Activated T-helper 17 cell treated with anti-CD3 and anti-CD28 coated beads, Interleukin-2, amount 50 U/mL, for 72 hours (primary cell): ENCODE measurements around the gene ZNF365. TPM values are rescaled to one million over a fixed set of nuclear protein-coding genes. Genes with fewer than 3 reads are reported as not detected.
"Not testable (repeated sequence)": the region's sequence is repeated elsewhere in the genome, so short reads cannot be mapped to it uniquely, and the experiment has no call there.

ENCODE experiments used
- ATAC-seq: fragments of 150-1000 bp; cut with Tn5 transposase; replicated peaks from 2 replicates; pipeline ENCODE4 v1.10.0; 2021; ENCODE audit warnings: mild to moderate bottlenecking, moderate library complexity
- H3K27ac Mint-ChIP-seq: one replicate; pipeline ENCODE4 v1.8.0; 2022; ENCODE audit warnings: mixed read lengths
- H3K27me3 Mint-ChIP-seq: one replicate; pipeline ENCODE4 v1.8.0; 2022; ENCODE audit warnings: mixed read lengths
- H3K36me3 Mint-ChIP-seq: one replicate; pipeline ENCODE4 v1.8.0; 2022; ENCODE audit warnings: low read depth, mild to moderate bottlenecking, mixed read lengths
- H3K4me1 Mint-ChIP-seq: one replicate; pipeline ENCODE4 v1.8.0; 2022; ENCODE audit warnings: mixed read lengths
- H3K4me3 Mint-ChIP-seq: one replicate; pipeline ENCODE4 v1.8.0; 2022; ENCODE audit warnings: mild to moderate bottlenecking, mixed read lengths
- H3K9me3 Mint-ChIP-seq: one replicate; pipeline ENCODE4 v1.8.0; 2022; ENCODE audit warnings: mixed read lengths
- total RNA-seq, 2 donors: library from RNA; stranded (reverse); gene quantifications; one replicate each; pipeline ENCODE4 v1.2.3, GENCODE V29; 2022

The ZNF365 gene
- total RNA-seq, 2 donors from 2014 or later, result 0.15 to 0.19 TPM

DNA sequence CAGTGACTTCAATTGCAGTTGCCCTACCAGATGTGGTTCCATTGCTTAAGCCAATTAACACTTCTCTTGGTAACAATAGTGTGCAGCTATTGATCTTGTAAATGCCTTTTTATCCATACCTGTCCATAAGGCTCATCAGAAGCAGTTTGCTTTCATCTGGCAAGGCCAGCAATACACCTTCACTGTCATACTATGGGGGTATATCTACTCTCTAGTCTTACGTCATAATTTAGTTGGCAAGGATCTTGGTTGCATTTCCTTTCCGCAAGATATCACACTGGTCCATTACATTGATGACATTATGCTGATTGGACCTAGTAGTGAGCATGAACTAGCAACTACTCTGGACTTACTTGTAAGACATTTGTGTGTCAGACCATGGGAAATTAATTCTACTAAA, 17.7 kb upstream of the ZNF365 start:
- Mint-ChIP-seq H3K36me3 (no peaks in the 10 kb centered on the region), H3K27ac (no peak overlapping the region), H3K9me3 (peaks cover 5% of the 10 kb centered on the region), H3K4me3 (no peak overlapping the region), H3K4me1 (no peaks in the 10 kb centered on the region), H3K27me3 (no peaks in the 10 kb centered on the region)
- ATAC-seq, result no peak

GRCh38 chr10:62358151-62358550, 16.0 kb upstream of the ZNF365 start:
- H3K4me1 Mint-ChIP-seq, H3K9me3 Mint-ChIP-seq, H3K36me3 Mint-ChIP-seq, H3K27ac Mint-ChIP-seq, H3K4me3 Mint-ChIP-seq, H3K27me3 Mint-ChIP-seq: not testable (repeated sequence)
- ATAC-seq, result peak; percentile 71

DNA sequence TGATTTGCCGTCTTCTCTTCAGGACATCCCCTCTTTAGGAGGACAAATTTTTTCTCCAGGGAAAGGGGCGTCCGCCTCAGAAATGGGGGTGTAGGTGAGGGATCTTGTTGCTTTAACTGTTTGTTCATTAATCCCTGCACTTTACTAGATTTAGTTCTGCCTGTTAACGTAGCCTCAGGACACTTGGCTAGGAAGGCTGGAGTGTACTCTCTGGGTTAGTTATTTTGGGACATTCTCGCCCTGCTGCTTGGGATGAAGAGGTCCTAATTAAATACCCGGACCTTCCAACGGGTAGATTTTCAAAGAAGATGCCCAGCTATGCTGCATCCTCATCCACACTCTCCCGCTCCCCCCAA, 552 bp upstream of the ZNF365 start:
- no peak for ATAC-seq
- Mint-ChIP-seq H3K27me3 (peaks cover 11% of the 10 kb centered on the region), H3K36me3 (no peaks in the 10 kb centered on the region)

DNA sequence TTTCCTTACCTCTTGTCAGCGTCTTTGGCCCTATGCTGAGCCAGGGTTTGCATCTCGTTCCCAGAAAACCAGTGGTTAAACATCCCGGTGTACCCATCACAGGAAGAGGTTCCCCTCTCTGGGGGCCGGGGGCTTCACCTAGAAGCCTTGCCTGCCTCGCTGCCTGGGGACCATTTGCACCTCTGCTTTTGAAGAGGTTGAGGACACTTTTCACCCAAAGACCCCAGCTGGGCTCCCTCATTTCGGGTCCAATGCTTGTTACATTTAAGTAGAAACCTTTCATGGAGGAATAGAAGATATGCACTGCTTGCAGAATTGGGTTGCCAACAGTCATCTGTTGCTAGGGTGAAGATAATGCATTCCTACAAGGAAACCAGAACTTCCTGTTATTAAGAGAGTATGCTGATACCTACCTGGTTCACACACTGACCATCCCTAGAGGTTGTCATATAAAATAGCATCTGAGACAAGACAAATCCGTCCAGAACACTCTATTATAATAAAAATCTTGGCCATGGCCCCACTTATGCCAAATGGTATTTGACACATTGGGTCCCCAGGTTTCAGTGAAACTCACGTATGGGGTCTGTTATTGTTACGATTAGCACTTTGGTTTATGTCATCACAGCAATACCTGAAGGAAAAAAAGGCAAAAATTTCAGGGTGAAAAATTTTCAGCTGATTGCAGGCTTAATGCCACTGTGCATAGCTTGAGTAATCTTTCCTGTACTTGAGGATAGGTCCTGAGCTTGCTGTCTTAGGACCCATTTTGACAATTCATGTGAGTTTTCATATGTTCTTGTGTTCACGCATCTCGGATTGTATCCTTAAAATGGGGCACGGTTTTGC, 917 bp downstream of the ZNF365 start:
- ATAC-seq, result no peak
- H3K4me3 Mint-ChIP-seq, result peak overlapping the region; percentile 64
- no peaks in the 10 kb centered on the region for H3K4me1 Mint-ChIP-seq
- H3K27ac Mint-ChIP-seq, result no peak overlapping the region
- no peaks in the 10 kb centered on the region for H3K36me3 Mint-ChIP-seq
- H3K27me3 Mint-ChIP-seq, result peaks cover 11% of the 10 kb centered on the region
- no peaks in the 10 kb centered on the region for H3K9me3 Mint-ChIP-seq

More for the DNA sequence above, 552 bp upstream of the ZNF365 start:
- H3K4me1 Mint-ChIP-seq, result no peaks in the 10 kb centered on the region
- no peaks in the 10 kb centered on the region for H3K9me3 Mint-ChIP-seq
- peak overlapping the region; percentile 78 for H3K4me3 Mint-ChIP-seq
- no peak overlapping the region for H3K27ac Mint-ChIP-seq

GRCh38 chr10:62376071-62377025, 2.2 kb downstream of the ZNF365 start:
- Mint-ChIP-seq H3K4me3 (no peak overlapping the region), H3K4me1 (no peaks in the 10 kb centered on the region), H3K27ac (no peak overlapping the region), H3K27me3 (peaks cover 11% of the 10 kb centered on the region), H3K36me3 (no peaks in the 10 kb centered on the region), H3K9me3 (no peaks in the 10 kb centered on the region)
- no peak for ATAC-seq

GRCh38 chr10:62377026-62377415, 2.9 kb downstream of the ZNF365 start:
- Mint-ChIP-seq H3K36me3 (no peaks in the 10 kb centered on the region), H3K4me3 (no peak overlapping the region), H3K4me1 (no peaks in the 10 kb centered on the region), H3K27ac (no peak overlapping the region), H3K9me3 (no peaks in the 10 kb centered on the region), H3K27me3 (peaks cover 11% of the 10 kb centered on the region)
- ATAC-seq, result no peak

- Mint-ChIP-seq H3K27me3 (peaks cover 11% of the 10 kb centered on the region), H3K36me3 (no peaks in the 10 kb centered on the region), H3K27ac (no peak overlapping the region), H3K4me3 (no peak overlapping the region), H3K9me3 (no peaks in the 10 kb centered on the region), H3K4me1 (peaks cover under 1% of the 10 kb centered on the region)
- ATAC-seq, result no peak
These were observed 3.8 kb downstream of the ZNF365 start for GRCh38 chr10:62377966-62378365.

DNA sequence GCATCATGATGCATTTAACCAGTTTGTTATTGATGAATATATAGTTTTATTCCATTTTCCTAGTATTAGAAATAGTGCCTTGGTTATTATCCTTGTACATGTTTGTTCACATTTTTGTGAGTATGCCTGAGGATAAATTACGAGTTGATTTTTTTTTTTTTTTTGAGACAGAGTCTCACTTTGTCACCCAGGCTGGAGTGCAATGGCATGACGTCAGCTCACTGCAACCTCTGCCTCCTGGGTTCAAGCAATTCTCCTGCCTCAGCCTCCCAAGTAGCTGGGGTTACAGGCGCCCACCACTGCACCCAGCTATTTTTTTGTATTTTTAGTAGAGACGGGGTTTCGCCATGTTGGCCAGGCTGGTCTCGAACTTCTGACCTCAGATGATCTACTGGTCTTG, 4.7 kb downstream of the ZNF365 start:
- not testable (repeated sequence) for H3K36me3 Mint-ChIP-seq, H3K27ac Mint-ChIP-seq, ATAC-seq, H3K27me3 Mint-ChIP-seq, H3K9me3 Mint-ChIP-seq, H3K4me1 Mint-ChIP-seq, H3K4me3 Mint-ChIP-seq

GRCh38 chr10:62379394-62379793, 5.2 kb downstream of the ZNF365 start:
- no peaks in the 10 kb centered on the region for H3K9me3 Mint-ChIP-seq
- H3K27ac Mint-ChIP-seq, result no peak overlapping the region
- no peak overlapping the region for H3K4me3 Mint-ChIP-seq
- peaks cover 7% of the 10 kb centered on the region for H3K27me3 Mint-ChIP-seq
- no peaks in the 10 kb centered on the region for H3K36me3 Mint-ChIP-seq
- peaks cover 11% of the 10 kb centered on the region for H3K4me1 Mint-ChIP-seq
- no peak for ATAC-seq

DNA sequence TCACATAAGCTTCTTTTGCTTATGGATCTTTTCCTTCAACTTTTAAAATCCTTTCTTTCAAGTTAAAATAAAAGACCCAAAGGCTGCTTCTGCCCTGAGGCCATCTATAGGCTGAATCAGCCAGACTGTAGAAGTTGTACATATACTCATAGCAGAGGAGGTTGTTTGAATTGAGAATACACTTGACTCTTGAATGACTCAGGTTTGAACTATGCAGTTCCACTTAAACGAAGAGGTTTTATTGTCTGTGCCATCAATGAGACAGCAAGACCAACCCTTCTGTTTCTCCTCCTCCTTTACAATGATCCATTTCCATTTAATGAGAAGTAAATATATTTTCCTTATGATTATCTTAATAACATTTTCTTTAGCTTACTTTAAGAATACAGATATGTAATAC, 5.8 kb downstream of the ZNF365 start:
- Mint-ChIP-seq H3K36me3 (no peaks in the 10 kb centered on the region), H3K27me3 (peaks cover 7% of the 10 kb centered on the region), H3K27ac (no peak overlapping the region), H3K4me1 (peaks cover 17% of the 10 kb centered on the region), H3K9me3 (no peaks in the 10 kb centered on the region), H3K4me3 (no peak overlapping the region)
- peak; percentile 58 for ATAC-seq

GRCh38 chr10:62381385-62382102, 7.4 kb downstream of the ZNF365 start:
- ATAC-seq, result no peak
- Mint-ChIP-seq H3K4me3 (no peak overlapping the region), H3K9me3 (no peaks in the 10 kb centered on the region), H3K27me3 (no peaks in the 10 kb centered on the region), H3K27ac (no peak overlapping the region), H3K36me3 (no peaks in the 10 kb centered on the region), H3K4me1 (peaks cover 18% of the 10 kb centered on the region)

GRCh38 chr10:62382831-62383230, 8.7 kb downstream of the ZNF365 start:
- no peak for ATAC-seq
- Mint-ChIP-seq H3K27me3 (no peaks in the 10 kb centered on the region), H3K4me1 (peaks cover 24% of the 10 kb centered on the region), H3K4me3 (no peak overlapping the region), H3K27ac (peak overlapping the region; percentile 6), H3K36me3 (no peaks in the 10 kb centered on the region), H3K9me3 (peaks cover 5% of the 10 kb centered on the region)

DNA sequence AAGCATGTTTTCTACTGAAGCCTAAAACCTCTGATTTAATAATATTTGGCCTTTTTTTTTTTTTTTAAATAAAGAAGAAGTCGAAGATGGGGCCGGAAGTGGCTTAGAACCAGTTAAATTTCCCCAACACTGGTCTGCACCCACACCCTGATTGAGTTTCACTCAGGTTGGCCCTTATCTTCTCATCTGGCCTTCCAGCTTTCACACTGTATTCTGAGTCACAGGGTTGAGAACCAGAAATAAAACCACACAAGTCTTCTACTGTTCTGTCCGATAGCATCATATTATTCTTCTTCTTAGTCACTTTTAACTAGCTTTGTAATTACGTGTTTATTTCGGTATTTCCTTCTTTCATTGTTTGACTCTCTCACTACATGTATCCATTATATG, 9.9 kb downstream of the ZNF365 start:
- H3K36me3 Mint-ChIP-seq, result no peaks in the 10 kb centered on the region
- H3K27me3 Mint-ChIP-seq, result no peaks in the 10 kb centered on the region
- peaks cover 24% of the 10 kb centered on the region for H3K4me1 Mint-ChIP-seq
- peak; percentile 90 for ATAC-seq
- peak overlapping the region; percentile 77 for H3K27ac Mint-ChIP-seq
- peak overlapping the region; percentile 41 for H3K4me3 Mint-ChIP-seq
- H3K9me3 Mint-ChIP-seq, result peaks cover 5% of the 10 kb centered on the region

GRCh38 chr10:62384447-62385081, 10.4 kb downstream of the ZNF365 start:
- H3K4me3 Mint-ChIP-seq, result peak overlapping the region; percentile 41
- H3K36me3 Mint-ChIP-seq, result no peaks in the 10 kb centered on the region
- H3K9me3 Mint-ChIP-seq, result peaks cover 5% of the 10 kb centered on the region
- H3K27ac Mint-ChIP-seq, result peak overlapping the region; percentile 77
- peaks cover 24% of the 10 kb centered on the region for H3K4me1 Mint-ChIP-seq
- H3K27me3 Mint-ChIP-seq, result no peaks in the 10 kb centered on the region
- peak; percentile 63 for ATAC-seq
